GM18861 (cell line): ENCODE measurements around the gene TNFSF15.
A peak's percentile ranks its signal among the peaks of the same experiment; 100 is the strongest.

Experiments used
- ATAC-seq: cut with Tn5 transposase; IDR thresholded peaks from one replicate; pipeline ENCODE4 v1.9.1; 2021; ENCODE audit not compliant: unreplicated experiment

The TNFSF15 gene

DNA sequence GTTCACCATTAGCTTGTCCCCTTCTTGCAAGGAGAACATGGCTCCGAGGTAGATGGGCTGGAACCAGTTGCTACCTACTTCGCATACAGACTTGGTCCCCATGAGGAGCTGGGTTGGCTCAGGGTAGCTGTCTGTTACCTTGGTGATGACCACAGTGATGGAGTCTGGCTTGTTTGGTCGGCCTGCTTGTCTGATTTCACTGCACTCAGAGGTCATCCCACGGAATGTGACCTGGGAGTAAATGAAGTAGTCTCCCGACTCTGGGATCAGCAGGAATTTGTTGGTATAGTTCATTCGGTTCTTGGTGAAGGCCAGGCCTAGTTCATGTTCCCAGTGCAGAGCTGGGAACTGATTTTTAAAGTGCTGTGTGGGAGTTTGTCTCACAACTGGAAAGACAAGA lies 15.3 kb downstream of the TNFSF15 start:
- ATAC-seq: no peak

- no peak for ATAC-seq
These were observed 16.8 kb downstream of the TNFSF15 start for GRCh38 chr9:114789006-114789405.

DNA sequence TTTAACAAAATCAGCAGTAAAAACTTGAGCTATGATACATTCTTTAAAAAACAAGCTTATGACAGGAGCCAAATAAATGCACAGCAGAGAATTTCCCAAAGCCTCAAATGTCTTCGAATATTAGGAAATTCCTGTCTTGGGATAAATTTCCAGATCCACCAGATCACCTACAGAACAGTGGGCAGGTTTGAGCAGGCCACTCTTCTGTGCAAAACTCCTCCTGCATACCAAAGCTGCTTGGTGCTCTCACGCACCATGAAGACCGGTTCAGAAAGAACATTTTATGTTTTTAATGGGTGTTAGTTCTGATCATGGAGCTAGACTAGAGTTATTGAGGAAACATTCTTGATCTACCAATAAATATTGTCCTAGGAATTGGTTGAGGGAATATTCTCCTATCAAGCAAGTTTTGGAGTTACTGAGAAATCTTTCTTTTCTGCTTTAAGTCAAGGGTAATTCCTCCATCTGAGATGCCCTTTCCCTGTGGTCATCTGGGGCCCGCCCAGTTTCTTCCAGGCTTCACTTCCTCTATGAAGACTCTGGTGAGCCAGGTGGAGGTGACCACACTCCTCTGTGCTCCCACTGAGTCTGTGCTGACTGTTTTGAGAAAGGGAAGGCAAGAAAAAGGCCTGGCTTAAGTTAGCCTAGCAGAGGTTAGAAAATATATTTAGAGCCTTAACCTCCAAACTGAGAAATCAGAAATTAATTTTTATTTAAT lies 17.9 kb downstream of the TNFSF15 start:
- ATAC-seq: no peak

DNA sequence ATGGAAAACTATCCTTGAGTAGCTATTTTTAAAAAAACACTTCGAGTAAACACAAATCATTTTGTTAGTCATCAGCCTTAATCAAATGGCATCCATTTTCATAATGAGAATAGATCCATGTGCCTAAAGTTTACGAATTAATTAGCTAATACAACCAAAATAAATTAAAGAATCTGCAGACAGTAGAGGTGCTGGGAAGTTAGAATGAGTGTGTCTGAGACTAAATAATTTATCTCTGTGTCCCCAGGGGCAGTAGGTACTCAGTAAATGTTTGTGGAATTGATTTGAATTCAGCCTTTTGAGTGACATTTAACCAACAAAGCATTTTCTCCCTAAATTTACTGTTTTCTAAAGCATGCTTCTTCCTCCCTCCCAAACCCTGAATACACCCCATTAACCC lies 18.6 kb downstream of the TNFSF15 start:
- ATAC-seq: no peak

GRCh38 chr9:114785866-114786650 lies 19.8 kb downstream of the TNFSF15 start:
- ATAC-seq: no peak

- ATAC-seq: no peak
These were observed 21.0 kb downstream of the TNFSF15 start for GRCh38 chr9:114784721-114785279.

DNA sequence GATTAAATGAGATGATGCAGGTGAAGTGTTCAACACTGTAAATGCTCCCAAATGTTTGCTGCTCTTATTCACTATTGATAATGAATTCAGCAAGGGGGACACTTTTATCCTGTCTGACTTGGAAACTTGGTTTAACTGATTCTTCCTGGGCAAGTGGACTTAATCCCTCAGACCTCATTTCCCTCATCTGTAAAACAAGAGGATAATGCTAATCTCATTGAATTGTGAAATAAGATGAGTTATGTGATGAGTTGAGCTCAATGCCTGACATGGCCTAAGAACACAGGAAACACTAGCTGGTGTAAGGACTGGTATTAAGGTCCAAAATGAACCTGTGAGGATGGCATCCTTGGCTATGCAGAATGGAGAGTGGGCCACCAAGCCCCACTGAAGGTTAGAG lies 23.3 kb downstream of the TNFSF15 start:
- ATAC-seq: no peak

DNA sequence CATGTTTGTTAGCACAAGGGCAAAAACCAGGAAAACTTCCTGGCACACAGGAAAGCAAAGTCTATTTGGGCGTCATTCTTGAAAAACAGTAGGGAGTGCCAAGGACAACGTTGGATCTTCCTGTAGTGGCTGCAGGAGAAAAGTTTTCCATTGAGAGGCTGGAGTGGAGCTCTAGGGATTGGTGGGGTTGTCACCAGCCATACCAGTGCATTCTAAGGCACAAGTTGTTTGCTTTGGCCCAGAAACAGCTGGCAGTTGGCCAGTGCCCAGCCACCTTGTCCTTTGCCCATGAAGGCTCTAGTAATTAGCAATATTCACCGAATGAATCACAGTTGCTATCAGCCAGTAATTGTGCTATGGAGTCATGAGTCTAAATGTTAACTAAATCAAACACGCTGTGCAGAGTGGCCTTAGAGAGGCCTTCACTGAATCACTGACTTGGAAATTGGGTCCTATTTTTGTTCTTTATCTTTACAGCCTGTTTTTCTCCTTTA lies 26.4 kb downstream of the TNFSF15 start:
- ATAC-seq: no peak

DNA sequence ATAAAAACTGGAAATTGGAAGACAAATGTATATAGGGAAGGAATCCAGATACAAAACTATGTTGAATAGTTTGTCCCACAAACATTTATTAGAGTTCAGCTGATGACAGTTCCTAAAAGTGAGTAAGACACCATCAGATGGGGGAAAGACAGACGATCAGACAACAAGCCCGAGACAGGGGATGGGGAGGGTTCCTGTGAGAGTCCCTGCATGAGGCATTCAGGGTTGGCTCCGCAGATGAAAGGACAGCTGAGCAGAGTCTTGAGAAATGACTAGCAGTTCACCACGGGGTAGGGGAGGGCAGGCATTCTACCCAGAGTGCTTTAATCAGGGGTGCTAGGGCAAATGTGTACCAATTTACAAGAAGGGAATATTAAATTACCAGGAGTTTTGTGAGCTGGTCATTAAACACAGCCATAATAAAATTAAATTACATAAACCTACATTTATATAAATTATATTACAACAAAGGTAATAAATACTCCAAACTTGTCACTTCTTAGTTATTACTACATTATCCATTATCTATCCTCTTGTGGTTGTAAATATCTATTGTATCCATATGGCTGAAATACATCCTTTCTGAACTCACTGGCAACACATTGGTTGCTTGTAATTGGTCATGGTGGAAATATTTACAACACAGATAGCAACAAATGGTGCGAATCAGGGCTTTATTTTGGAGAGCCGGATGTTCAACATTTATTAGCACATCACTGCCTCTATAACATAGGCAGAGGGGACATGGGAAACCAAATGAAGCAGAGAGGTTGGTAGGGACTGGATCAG lies 27.8 kb downstream of the TNFSF15 start:
- no peak for ATAC-seq

DNA sequence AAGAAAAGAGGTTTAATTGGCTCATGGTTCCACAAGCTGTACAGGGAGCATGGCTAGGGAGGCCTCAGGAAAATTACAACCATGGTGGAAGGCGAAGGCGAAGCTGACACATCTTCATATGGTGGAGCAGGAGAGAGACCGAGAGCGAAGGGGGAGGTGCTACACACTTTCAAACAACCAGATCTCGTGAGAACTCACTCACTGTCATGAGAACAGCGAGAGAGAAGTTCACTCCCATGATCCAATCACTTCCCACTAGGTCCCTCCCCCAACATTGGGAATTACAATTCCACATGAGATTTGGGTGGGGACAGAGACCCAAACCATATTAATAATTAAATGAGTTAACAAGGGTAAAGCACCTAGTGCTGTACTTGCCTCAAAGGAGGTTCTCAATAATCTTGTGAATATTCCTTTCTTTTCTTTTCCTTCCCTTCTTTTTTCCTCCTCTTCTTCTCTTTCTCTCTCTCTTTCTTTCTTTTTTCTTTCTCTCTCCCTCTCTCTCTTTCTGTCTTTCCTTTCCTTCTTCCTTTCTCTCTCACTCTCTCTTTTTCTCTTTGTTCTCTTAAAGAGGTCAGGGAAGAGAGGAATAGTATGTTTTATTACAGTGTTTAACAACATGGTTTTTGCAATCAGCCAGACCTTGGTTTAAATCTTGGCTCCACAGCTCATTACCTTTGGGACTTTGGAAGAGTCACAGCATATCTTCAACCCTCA lies 29.0 kb downstream of the TNFSF15 start:
- ATAC-seq: no peak

GRCh38 chr9:114775981-114776380 lies 29.9 kb downstream of the TNFSF15 start:
- no peak for ATAC-seq

- ATAC-seq: no peak
These were observed 30.7 kb downstream of the TNFSF15 start for GRCh38 chr9:114775121-114775520.

GRCh38 chr9:114774524-114774923 lies 31.3 kb downstream of the TNFSF15 start:
- peak; percentile 46 for ATAC-seq

- no peak for ATAC-seq
These were observed 34.0 kb downstream of the TNFSF15 start for GRCh38 chr9:114771889-114772288.

GRCh38 chr9:114770991-114771390 lies 34.8 kb downstream of the TNFSF15 start:
- no peak for ATAC-seq

DNA sequence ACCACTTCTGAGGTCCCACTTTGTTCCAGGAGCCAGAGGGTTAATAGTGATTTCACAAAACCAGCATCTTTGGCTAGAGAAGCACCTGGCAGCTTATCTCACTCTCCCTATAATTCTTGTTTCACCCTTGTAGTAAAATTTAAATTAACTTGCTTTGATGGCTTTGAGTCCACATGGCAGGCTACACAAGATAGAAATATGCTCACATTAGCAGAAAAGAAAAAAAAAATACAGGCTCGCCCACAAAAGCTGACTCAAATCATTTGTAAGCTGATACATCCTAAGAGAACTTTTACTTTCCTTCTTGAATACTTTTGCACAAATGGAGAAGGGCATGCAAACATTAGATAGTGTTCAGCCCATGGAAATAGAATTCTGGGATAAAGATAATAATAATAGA lies 36.2 kb downstream of the TNFSF15 start:
- no peak for ATAC-seq

GRCh38 chr9:114763220-114763619 lies 42.6 kb downstream of the TNFSF15 start:
- ATAC-seq: no peak

- no peak for ATAC-seq
These were observed 44.3 kb downstream of the TNFSF15 start for GRCh38 chr9:114761523-114761922.

GRCh38 chr9:114759512-114760341 lies 46.1 kb downstream of the TNFSF15 start:
- no peak for ATAC-seq

GRCh38 chr9:114757984-114758383 lies 47.9 kb downstream of the TNFSF15 start:
- ATAC-seq: no peak
